ENCODE data around the gene COL11A1.

DNA sequence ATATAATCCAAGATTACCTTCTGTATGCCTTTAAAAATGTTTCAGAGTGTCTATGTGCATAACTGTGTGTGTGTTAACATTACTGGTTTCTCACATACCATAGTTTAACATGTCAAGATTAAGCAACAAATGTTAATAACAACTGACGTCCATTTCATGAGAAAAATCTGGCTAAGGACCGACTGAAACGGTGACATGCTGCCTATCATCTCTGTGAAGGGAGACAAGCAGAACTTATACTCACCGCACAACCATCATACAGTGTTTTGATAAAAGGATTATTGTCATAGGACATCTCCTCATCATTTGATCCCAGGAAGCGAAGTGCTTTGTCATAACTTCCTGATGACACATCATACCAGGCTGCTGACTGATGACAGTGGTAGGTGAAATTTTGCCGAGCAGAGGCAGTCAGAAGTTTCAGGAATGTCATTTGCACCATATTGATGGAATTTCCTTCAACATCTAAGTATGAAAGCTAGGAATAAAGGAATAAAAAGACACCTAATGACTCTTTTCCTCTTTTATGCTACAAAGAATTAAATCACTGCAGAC lies 228.8 kb downstream of the COL11A1 start:
- TF ChIP-seq, protein P1, sequence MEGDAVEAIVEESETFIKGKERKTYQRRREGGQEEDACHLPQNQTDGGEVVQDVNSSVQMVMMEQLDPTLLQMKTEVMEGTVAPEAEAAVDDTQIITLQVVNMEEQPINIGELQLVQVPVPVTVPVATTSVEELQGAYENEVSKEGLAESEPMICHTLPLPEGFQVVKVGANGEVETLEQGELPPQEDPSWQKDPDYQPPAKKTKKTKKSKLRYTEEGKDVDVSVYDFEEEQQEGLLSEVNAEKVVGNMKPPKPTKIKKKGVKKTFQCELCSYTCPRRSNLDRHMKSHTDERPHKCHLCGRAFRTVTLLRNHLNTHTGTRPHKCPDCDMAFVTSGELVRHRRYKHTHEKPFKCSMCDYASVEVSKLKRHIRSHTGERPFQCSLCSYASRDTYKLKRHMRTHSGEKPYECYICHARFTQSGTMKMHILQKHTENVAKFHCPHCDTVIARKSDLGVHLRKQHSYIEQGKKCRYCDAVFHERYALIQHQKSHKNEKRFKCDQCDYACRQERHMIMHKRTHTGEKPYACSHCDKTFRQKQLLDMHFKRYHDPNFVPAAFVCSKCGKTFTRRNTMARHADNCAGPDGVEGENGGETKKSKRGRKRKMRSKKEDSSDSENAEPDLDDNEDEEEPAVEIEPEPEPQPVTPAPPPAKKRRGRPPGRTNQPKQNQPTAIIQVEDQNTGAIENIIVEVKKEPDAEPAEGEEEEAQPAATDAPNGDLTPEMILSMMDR (IDR thresholded peaks at IDR 0.05) = no peak
- no peak for TF ChIP-seq POLR2A (IDR thresholded peaks at IDR 0.05)
